MM.1S (cell line): Measurements from ENCODE around the gene MYZAP.

Source experiments
- CTCF ChIP-seq: fragments of 300-600 bp; sonication (generic); IDR thresholded peaks from 2 replicates; pipeline ENCODE4 v1.5.1; 2016; ENCODE audit warnings: antibody characterized with exemption, low read length, mixed read lengths
- EZH2phosphoT487 ChIP-seq: fragments of 300-600 bp; sonication (generic); IDR thresholded peaks from 2 replicates; pipeline ENCODE4 v1.6.1; 2018; ENCODE audit warnings: antibody characterized with exemption, low read length

- no peak for TF ChIP-seq CTCF
- TF ChIP-seq EZH2phosphoT487: no peak
Observed at GRCh38 chr15:57652481-57652880, 60.8 kb downstream of the MYZAP start.
